NB4 (cell line): ENCODE results near the gene LRG1.

Source experiments
- MAX ChIP-seq: IDR thresholded peaks from 2 replicates; pipeline ENCODE4 v1.6.1; 2011; ENCODE audit warnings: low read depth, low read length
- POLR2A ChIP-seq: IDR thresholded peaks from 2 replicates; pipeline ENCODE4 v1.6.1; 2011; ENCODE audit warnings: mild to moderate bottlenecking; ENCODE audit not compliant: insufficient read length; ENCODE audit errors: extremely low read depth
- TF ChIP-seq, protein P1 (sequence below): IDR thresholded peaks from one replicate; pipeline ENCODE4 v1.5.1; 2012; ENCODE audit warnings: low read depth, low read length

GRCh38 chr19:4497770-4498389 lies 42.0 kb downstream of the LRG1 start:
- TF ChIP-seq MAX (no peak), POLR2A (no peak)
- TF ChIP-seq, protein P1, sequence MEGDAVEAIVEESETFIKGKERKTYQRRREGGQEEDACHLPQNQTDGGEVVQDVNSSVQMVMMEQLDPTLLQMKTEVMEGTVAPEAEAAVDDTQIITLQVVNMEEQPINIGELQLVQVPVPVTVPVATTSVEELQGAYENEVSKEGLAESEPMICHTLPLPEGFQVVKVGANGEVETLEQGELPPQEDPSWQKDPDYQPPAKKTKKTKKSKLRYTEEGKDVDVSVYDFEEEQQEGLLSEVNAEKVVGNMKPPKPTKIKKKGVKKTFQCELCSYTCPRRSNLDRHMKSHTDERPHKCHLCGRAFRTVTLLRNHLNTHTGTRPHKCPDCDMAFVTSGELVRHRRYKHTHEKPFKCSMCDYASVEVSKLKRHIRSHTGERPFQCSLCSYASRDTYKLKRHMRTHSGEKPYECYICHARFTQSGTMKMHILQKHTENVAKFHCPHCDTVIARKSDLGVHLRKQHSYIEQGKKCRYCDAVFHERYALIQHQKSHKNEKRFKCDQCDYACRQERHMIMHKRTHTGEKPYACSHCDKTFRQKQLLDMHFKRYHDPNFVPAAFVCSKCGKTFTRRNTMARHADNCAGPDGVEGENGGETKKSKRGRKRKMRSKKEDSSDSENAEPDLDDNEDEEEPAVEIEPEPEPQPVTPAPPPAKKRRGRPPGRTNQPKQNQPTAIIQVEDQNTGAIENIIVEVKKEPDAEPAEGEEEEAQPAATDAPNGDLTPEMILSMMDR, result no peak
